Activated naive CD4-positive, alpha-beta T cell treated with anti-CD3 and anti-CD28 coated beads, Interleukin-2, amount 50 U/mL, for 72 hours (primary cell): ENCODE results near the gene PC. TPM values are rescaled to one million over a fixed set of nuclear protein-coding genes. Genes with fewer than 3 reads are reported as not detected.
A peak's percentile ranks its signal among the peaks of the same experiment; 100 is the strongest.
"Not testable (repeated sequence)": the region's sequence is repeated elsewhere in the genome, so short reads cannot be mapped to it uniquely, and the experiment has no call there.

Source experiments
- ATAC-seq, 2 donors: fragments of 150-1000 bp; cut with Tn5 transposase; 2 replicates each; pipeline ENCODE4 v1.10.0; 2021; ENCODE audit warnings: mild to moderate bottlenecking in 2 of 2, moderate library complexity in 2 of 2
- DNase-seq, 2 donors: peaks; one replicate each; pipeline ENCODE4 v3.0.0; 2021 to 2022; ENCODE audit warnings: low spot score in 2 of 2
- H3K27ac Mint-ChIP-seq, 2 donors: one replicate each; pipeline ENCODE4 v1.8.0; 2022; ENCODE audit warnings: mild to moderate bottlenecking in 2 of 2, mixed read lengths in 2 of 2
- H3K36me3 Mint-ChIP-seq, 2 donors: one replicate each; pipeline ENCODE4 v1.8.0; 2022; ENCODE audit warnings: mixed read lengths in 2 of 2
- H3K9me3 Mint-ChIP-seq, 2 donors: one replicate each; pipeline ENCODE4 v1.8.0; 2022; ENCODE audit warnings: mixed read lengths in 2 of 2
- total RNA-seq, 2 donors: library from RNA; stranded (reverse); gene quantifications; one replicate each; pipeline ENCODE4 v1.2.3, GENCODE V29; 2022

Gene PC
- total RNA-seq, 2 donors from 2014 or later, result 4.6 to 11.5 TPM

DNA sequence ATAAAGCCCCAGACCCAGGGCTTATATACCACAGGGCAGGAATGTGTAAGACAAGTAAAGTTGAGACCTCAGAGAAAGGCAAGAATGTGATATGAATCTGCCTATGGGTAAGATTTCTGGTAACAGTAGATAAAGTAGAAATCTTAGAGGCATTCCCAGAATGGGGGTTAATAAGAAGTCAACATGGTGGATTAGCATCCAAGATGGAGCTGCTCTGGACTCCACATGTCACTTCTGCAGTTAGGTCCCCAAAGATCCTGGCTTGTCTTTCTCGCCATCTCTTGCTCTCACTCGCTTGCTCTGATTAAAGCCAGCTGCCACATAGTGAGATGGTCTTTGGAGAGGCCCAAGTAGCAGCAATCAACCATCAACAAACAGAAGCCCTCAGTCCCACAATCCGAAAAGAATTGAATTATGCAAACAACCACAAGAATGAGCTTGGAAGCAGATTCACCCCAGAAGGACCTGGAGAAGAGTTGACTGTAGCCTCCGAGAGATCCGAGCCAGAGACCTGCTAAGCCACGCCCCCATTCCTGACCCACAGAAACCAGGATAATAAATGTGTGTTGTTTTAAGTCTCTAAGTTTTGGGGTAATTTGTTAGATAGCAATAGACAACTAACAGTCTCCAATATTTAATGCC lies 11.5 kb upstream of the PC start:
- no peaks in the 10 kb centered on the region for H3K9me3 Mint-ChIP-seq
- ATAC-seq, result no peak

DNA sequence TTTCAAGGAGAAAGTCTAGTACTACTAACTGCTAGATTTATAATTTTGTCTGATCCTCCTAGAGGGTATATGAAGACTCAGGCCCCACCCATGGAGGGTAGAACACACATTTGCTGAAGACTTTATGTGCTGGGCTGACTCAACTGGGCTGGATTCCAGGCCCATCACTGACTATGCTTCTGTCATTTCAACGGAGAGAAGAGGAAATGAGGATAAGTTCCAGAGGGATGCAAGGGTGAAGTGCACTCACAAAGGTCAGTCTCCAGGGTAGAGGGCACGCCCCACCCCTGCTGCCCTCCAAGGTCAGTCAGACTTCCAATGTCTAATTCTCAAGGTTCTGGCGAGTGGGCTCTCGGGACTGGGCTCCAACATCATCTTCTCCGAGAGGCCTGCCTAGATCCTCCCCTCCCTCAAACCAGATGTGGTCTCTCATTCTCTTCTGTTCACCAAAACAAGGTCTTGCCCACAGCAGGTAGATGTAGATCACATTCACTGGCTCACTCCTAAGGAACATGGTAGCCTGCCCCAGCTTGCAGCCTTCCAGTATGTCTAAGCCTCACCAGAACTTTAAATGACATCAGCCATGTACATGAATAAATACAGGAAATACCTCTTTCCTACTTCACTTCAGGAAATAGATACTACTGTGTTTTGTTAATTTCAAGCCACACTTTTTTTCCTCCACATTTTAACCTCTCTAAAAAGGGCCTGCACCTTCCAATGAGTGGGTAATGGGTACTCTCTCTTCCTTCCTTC lies 9.7 kb upstream of the PC start:
- Mint-ChIP-seq H3K36me3 (no peaks in the 10 kb centered on the region), H3K9me3 (no peaks in the 10 kb centered on the region), H3K27ac (peak overlapping the region in 1 of 2 donors; percentile 46)
- DNase-seq (no peak), ATAC-seq (no peak)

More for the DNA sequence above, 11.5 kb upstream of the PC start:
- H3K27ac Mint-ChIP-seq, result peak overlapping the region in 1 of 2 donors; percentile 26
- no peaks in the 10 kb centered on the region for H3K36me3 Mint-ChIP-seq
- no peak for DNase-seq

DNA sequence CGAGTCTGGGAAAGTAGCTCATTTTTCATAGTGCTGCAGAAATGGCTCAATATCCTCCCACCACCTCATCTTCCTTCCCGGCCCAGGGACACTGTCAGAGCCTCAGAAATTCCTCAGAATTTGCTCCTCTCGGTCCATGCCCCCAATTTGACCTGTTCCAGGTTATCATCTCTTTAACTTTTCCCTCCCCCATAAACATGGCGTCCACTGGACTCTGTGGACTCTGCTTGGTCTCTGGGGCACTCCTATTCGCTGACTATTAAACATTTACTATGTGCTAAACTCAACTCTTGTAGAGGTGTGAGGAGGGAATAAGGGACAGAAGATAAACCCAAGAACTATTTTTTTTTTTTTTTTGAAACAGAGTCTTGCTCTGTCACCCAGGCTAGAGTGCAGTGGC lies 8.2 kb upstream of the PC start:
- no peak for ATAC-seq
- H3K36me3 Mint-ChIP-seq, result no peaks in the 10 kb centered on the region
- no peak for DNase-seq
- H3K27ac Mint-ChIP-seq, result no peak overlapping the region
- H3K9me3 Mint-ChIP-seq, result no peaks in the 10 kb centered on the region

- DNase-seq, result no peak
- H3K36me3 Mint-ChIP-seq, result no peaks in the 10 kb centered on the region
- ATAC-seq, result no peak
- no peaks in the 10 kb centered on the region for H3K9me3 Mint-ChIP-seq
- no peak overlapping the region for H3K27ac Mint-ChIP-seq
Observed at GRCh38 chr11:66964495-66964894, 6.3 kb upstream of the PC start.

GRCh38 chr11:66962801-66963200 lies 4.6 kb upstream of the PC start:
- DNase-seq, result no peak
- no peak overlapping the region for H3K27ac Mint-ChIP-seq
- H3K36me3 Mint-ChIP-seq, result no peaks in the 10 kb centered on the region
- no peaks in the 10 kb centered on the region for H3K9me3 Mint-ChIP-seq
- no peak for ATAC-seq

DNA sequence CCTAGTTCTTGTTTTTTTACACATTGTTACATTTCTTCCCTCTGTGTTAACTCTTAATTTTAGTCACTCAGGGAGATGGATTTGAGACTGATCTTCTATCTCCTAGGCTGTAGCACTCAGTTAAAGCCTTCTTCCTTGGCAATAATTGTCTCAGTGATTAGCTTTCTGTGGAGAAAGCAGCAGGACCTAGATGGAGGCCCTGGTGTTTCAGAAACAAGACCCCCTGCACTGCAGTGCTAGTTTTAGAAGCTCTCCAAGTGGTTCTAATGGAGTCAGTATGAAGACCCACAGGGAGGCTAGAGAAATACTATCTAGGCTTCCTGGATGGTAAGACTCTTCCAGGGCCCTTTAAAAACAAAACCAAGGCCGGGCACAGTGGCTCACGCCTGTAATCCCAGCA lies 4.1 kb upstream of the PC start:
- no peak overlapping the region for H3K27ac Mint-ChIP-seq
- H3K9me3 Mint-ChIP-seq, result no peaks in the 10 kb centered on the region
- H3K36me3 Mint-ChIP-seq, result no peaks in the 10 kb centered on the region
- DNase-seq (no peak), ATAC-seq (no peak)

DNA sequence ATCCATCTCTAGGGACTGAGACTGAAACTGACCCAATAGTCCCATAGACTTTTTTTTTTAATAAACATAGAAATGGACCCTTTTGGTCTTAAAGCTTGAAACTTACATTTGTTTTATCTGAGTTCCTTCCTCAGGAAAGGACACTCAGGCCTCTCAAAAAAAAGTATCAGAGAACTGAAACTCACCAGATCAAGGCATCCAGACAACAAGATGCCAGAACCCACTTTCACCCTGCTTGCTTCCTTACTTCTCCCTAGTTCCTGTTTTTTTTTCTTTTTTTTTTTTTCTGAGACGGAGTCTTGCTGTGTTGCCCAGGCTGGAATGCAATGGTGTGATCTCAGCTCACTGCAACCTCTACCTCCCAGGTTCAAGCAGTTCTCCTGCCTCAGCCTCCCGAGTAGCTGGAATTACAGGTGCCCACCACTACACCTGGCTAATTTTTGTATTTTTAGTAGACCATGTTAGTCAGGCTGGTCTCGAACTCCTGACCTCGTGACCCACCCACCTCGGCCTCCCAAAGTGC lies 3.6 kb upstream of the PC start:
- not testable (repeated sequence) for DNase-seq, ATAC-seq, H3K27ac Mint-ChIP-seq, H3K36me3 Mint-ChIP-seq, H3K9me3 Mint-ChIP-seq

DNA sequence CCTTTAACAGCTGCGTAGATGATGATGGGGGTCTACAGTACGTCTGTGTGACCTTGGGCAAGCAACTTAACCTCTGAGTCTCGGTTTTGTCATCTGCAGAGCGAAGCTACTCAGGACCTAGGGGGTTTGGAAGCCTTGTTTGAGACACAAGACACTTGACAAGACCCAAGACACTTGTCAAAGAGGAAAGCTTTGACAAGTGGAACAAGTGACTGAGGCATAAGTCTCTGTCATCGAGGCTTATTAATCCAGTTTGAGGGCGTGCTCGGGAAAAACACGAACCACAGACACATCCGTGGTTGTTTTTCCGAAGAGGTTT lies 732 bp upstream of the PC start:
- ATAC-seq, result peak; percentile 10 to 11
- peak overlapping the region; percentile 78 to 82 for H3K27ac Mint-ChIP-seq
- no peaks in the 10 kb centered on the region for H3K36me3 Mint-ChIP-seq
- H3K9me3 Mint-ChIP-seq, result no peaks in the 10 kb centered on the region
- DNase-seq, result no peak

DNA sequence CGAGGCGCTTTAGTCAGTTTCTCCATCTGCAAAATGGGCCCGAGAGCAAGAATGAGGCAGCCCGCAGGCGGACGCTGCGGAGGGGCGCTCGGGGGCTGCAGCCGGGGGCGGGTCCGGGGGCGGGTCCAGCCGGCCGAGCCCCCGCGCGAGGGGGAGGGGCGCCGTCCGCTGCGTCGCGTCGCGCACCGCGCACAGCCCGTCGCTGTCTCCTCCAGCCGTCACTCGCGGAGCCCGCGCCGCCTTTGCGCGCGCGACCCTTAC lies 282 bp downstream of the PC start:
- no peak overlapping the region for H3K27ac Mint-ChIP-seq
- DNase-seq (no peak), ATAC-seq (peak in 1 of 2 donors; percentile 48)
- H3K36me3 Mint-ChIP-seq, result no peaks in the 10 kb centered on the region
- H3K9me3 Mint-ChIP-seq, result no peaks in the 10 kb centered on the region

DNA sequence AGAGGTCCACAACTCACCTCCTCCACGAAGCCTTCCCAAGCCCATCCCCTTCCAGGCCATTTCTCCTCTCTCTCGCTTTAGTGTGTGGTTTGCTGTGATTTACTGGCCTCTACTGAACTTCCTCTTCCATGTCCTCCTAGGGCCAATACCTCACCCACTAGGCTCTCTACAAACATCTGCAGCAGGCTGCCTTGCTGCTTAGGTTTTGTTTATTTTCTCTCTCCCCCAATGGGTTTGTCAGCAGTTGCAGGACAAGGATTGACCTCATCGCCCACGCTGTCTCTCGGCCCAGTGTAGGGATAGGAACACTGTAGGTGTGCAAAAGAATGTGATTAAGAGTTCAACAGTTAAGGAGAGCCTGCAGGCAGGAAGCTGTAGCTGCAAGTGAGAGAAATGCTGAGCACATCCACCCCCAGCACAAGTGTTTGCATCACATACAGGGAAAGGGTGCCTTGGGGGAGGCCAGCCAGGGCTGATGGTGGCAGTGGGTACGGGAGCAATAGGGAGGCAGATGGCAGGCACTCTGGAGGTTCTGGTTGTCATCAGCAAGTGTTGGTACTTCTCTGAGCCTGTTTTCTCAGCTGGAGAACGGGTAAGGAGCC lies 1.4 kb downstream of the PC start:
- Mint-ChIP-seq H3K27ac (no peak overlapping the region), H3K36me3 (no peaks in the 10 kb centered on the region), H3K9me3 (no peaks in the 10 kb centered on the region)
- no peak for DNase-seq
- no peak for ATAC-seq

DNA sequence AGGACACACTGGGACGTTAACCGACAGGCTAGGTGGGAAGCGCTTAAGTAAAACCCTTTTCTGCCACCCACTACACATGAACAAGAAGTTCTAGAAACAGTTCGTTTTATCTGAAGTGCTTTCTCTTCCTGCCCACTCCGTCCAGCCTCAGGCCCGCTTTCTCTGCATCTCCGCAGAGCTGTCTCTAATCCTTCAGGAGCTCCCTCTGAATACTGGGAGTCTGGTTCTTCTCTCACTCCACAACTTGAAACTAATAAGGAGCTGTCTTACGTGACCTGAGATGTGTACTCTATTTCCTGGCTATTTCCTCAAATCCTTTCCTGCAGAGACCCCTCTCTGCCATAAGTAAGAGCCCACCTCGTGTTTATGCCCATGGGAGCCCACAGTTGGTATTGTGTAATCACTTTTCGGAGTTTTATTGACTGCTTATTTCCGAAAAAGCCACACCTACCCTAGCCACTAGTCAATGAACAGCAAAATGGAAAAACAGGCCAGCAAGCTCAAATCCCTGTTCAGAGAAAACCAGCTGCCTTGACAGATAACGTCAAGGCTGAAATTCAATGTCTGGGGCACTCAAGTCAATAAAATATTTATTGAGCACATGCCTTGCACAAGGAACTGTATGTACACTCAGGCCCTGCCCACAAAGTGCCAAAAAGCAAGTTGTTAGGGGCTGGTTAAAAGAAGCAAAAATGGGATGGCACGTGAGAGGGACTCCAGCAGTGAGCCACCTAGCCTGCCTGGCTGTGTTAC lies 4.9 kb downstream of the PC start:
- DNase-seq (no peak), ATAC-seq (no peak)
- H3K9me3 Mint-ChIP-seq, result no peaks in the 10 kb centered on the region
- no peak overlapping the region for H3K27ac Mint-ChIP-seq
- no peaks in the 10 kb centered on the region for H3K36me3 Mint-ChIP-seq

DNA sequence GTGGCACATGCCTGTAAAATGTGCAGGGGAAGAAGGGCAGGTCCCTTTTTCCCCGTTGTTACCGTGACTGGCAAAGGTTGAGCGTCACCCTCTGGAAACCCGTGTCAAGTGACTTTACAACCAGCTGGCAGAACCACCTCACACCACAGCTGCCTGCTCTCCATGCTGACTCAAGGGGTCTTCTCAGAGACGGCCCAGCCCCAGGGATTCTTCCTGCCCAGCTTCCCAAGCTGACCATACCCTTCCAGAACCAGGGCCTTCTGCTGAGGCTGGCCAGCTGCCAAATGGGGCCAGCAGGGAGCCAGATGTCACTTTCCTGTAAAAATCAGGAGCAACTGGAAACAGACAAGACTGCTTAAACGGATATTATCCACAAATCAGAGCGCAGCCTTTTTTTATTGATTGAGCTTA lies 6.3 kb downstream of the PC start:
- ATAC-seq, result no peak
- no peak for DNase-seq
- Mint-ChIP-seq H3K9me3 (no peaks in the 10 kb centered on the region), H3K36me3 (no peaks in the 10 kb centered on the region), H3K27ac (no peak overlapping the region)

- no peak for DNase-seq
- no peaks in the 10 kb centered on the region for H3K9me3 Mint-ChIP-seq
Observed at GRCh38 chr11:66951135-66951534, 7.0 kb downstream of the PC start.

GRCh38 chr11:66950112-66950535 lies 8.1 kb downstream of the PC start:
- ATAC-seq (peak; percentile 67 to 85), DNase-seq (peak in 1 of 2 donors; percentile 60)
- H3K9me3 Mint-ChIP-seq, result no peaks in the 10 kb centered on the region
- no peaks in the 10 kb centered on the region for H3K36me3 Mint-ChIP-seq
- H3K27ac Mint-ChIP-seq, result peak overlapping the region in 1 of 2 donors; percentile 70

More at GRCh38 chr11:66951135-66951534, 7.0 kb downstream of the PC start:
- no peak for ATAC-seq
- Mint-ChIP-seq H3K27ac (no peak overlapping the region), H3K36me3 (no peaks in the 10 kb centered on the region)

- Mint-ChIP-seq H3K36me3 (no peaks in the 10 kb centered on the region), H3K27ac (no peak overlapping the region), H3K9me3 (no peaks in the 10 kb centered on the region)
- ATAC-seq (no peak), DNase-seq (no peak)
Observed at GRCh38 chr11:66938582-66939135, 19.5 kb downstream of the PC start.

GRCh38 chr11:66937193-66937733 lies 20.9 kb downstream of the PC start:
- H3K9me3 Mint-ChIP-seq, result no peaks in the 10 kb centered on the region
- ATAC-seq (no peak), DNase-seq (no peak)
- H3K27ac Mint-ChIP-seq, result peak overlapping the region in 1 of 2 donors; percentile 70
- H3K36me3 Mint-ChIP-seq, result no peaks in the 10 kb centered on the region

DNA sequence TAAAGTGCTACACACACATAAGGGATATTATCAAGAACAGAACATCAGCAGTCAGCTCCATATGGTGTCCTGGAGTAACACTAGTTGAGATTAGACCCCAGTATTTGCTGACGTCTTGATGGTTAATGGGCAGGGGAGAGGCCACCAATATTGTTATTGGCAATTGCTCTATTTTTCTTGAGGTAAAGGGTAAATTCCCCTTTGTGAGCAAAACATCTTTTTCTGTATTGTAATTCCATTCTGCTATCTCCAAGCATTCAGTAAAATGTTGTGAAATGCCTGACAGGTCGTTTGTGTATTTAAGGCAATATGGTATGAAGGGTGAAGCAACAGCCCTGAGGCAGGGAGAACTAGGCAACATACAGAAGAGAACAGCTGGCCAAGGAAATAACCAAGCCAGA lies 21.9 kb downstream of the PC start:
- no peaks in the 10 kb centered on the region for H3K36me3 Mint-ChIP-seq

More for the DNA sequence above, 21.9 kb downstream of the PC start:
- DNase-seq (no peak), ATAC-seq (no peak)
- no peak overlapping the region for H3K27ac Mint-ChIP-seq
- no peaks in the 10 kb centered on the region for H3K9me3 Mint-ChIP-seq
